ENCODE results near the gene RPL28.

The RPL28 gene

DNA sequence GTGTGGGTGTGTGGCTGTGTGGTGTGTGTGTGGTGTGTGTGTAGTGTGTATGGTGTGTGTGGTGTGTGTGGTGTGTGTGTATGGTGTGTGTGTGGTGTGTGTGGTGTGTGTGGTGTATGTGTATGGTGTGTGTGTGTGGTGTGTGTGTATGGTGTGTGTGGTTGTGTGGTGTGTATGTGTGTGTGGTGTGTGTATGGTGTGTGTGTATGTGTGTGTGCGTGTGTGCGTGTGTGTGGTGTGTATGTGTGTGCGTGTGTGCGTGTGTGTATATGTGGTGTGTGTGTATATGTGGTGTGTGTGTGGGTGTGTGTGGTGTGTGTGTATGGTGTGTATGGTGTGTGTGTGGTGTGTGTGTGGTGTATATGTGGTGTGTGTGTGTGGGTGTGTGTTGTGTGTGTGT, 49.3 kb downstream of the RPL28 start:
- Histone ChIP-seq H3K4me1 (ENCODE audit: control insufficient read depth, insufficient read depth, low read length) (no peaks in the 10 kb centered on the region; the same call in 1 of the 2 replicates), H3K4me3 (ENCODE audit: low read depth, low read length) (no peak overlapping the region), H3K9me3 (ENCODE audit: control insufficient read depth, insufficient read depth, low read depth, low read length) (no peaks in the 10 kb centered on the region), H3K36me3 (ENCODE audit: control insufficient read depth in 2 of 2, insufficient read depth in 1 of 2, low read length in 2 of 2) (no peaks in the 10 kb centered on the region), H3K27ac (ENCODE audit: extremely low read depth, low read depth, low read length) (no peak overlapping the region)
- ChIA-PET CTCF (no interaction called here), POLR2A (interaction anchor here (0.7 kb wide), 1 partner anchor 28 kb away, joined by 3 read pairs; the partner anchor contains the start of gene UBE2S)
- TF ChIP-seq ZNF311 (tag by site-specific recombination; IDR thresholded peaks at IDR 0.05; ENCODE audit: borderline replicate concordance) (0 out of 2 replicates have a peak, but pooled peaks have one; percentile 12), ZNF473 (tag by site-specific recombination; IDR thresholded peaks at IDR 0.05) (no peak), ZNF146 (tag by site-specific recombination; IDR thresholded peaks at IDR 0.05) (no peak), ZNF596 (tag by site-specific recombination; IDR thresholded peaks at IDR 0.05) (no peak), RBAK (tag by site-specific recombination; IDR thresholded peaks at IDR 0.05) (0 out of 2 replicates have a peak, but pooled peaks have one; percentile 11), ZNF654 (tag by site-specific recombination; IDR thresholded peaks at IDR 0.05; ENCODE audit: low read depth) (no peak), ZNF529 (tag by site-specific recombination; IDR thresholded peaks at IDR 0.05; ENCODE audit: insufficient replicate concordance) (no peak), ZNF785 (tag by site-specific recombination; IDR thresholded peaks at IDR 0.05) (0 out of 2 replicates have a peak, but pooled peaks have one; percentile 15), ZNF623 (tag by site-specific recombination; IDR thresholded peaks at IDR 0.05) (no peak), ZNF777 (tag by site-specific recombination; IDR thresholded peaks at IDR 0.05; ENCODE audit: borderline replicate concordance) (no peak), ZFHX2 (tag by site-specific recombination; conservative IDR thresholded peaks at IDR 0.05) (peak; percentile 43), OVOL3 (tag by site-specific recombination; IDR thresholded peaks at IDR 0.05) (no peak), ZNF707 (tag by site-specific recombination; IDR thresholded peaks at IDR 0.05) (no peak), ZNF629 (tag by site-specific recombination; IDR thresholded peaks at IDR 0.05) (no peak), HOXC10 (CRISPR knock-in tag; IDR thresholded peaks at IDR 0.05) (no peak), ZNF221 (tag by site-specific recombination; IDR thresholded peaks at IDR 0.05; ENCODE audit: borderline replicate concordance) (no peak), ZNF37A (tag by site-specific recombination; IDR thresholded peaks at IDR 0.05) (no peak), ZNF561 (tag by site-specific recombination; IDR thresholded peaks at IDR 0.05; ENCODE audit: borderline replicate concordance) (no peak), PRDM10 (tag by site-specific recombination; IDR thresholded peaks at IDR 0.05) (no peak), ZNF488 (tag by site-specific recombination; IDR thresholded peaks at IDR 0.05) (no peak), ZNF513 (tag by site-specific recombination; IDR thresholded peaks at IDR 0.05) (no peak), WT1 (tag by site-specific recombination; IDR thresholded peaks at IDR 0.05) (no peak), YY1 (tag by site-specific recombination; IDR thresholded peaks at IDR 0.05) (no peak), ZNF292 (tag by site-specific recombination; IDR thresholded peaks at IDR 0.05; ENCODE audit: borderline replicate concordance, low read depth) (no peak), ZBTB17 (tag by site-specific recombination; IDR thresholded peaks at IDR 0.05) (no peak), ZBTB20 (tag by site-specific recombination; IDR thresholded peaks at IDR 0.05) (no peak), ZNF157 (tag by site-specific recombination; IDR thresholded peaks at IDR 0.05) (no peak), ZNF239 (tag by site-specific recombination; IDR thresholded peaks at IDR 0.05) (no peak), TCF7L2 (IDR thresholded peaks at IDR 0.05; ENCODE audit: borderline replicate concordance, low read depth, low read length) (no peak)
- TF ChIP-seq, protein P1, sequence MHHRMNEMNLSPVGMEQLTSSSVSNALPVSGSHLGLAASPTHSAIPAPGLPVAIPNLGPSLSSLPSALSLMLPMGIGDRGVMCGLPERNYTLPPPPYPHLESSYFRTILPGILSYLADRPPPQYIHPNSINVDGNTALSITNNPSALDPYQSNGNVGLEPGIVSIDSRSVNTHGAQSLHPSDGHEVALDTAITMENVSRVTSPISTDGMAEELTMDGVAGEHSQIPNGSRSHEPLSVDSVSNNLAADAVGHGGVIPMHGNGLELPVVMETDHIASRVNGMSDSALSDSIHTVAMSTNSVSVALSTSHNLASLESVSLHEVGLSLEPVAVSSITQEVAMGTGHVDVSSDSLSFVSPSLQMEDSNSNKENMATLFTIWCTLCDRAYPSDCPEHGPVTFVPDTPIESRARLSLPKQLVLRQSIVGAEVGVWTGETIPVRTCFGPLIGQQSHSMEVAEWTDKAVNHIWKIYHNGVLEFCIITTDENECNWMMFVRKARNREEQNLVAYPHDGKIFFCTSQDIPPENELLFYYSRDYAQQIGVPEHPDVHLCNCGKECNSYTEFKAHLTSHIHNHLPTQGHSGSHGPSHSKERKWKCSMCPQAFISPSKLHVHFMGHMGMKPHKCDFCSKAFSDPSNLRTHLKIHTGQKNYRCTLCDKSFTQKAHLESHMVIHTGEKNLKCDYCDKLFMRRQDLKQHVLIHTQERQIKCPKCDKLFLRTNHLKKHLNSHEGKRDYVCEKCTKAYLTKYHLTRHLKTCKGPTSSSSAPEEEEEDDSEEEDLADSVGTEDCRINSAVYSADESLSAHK (tag by site-specific recombination; IDR thresholded peaks at IDR 0.05), result no peak
- TF ChIP-seq, protein P2, sequence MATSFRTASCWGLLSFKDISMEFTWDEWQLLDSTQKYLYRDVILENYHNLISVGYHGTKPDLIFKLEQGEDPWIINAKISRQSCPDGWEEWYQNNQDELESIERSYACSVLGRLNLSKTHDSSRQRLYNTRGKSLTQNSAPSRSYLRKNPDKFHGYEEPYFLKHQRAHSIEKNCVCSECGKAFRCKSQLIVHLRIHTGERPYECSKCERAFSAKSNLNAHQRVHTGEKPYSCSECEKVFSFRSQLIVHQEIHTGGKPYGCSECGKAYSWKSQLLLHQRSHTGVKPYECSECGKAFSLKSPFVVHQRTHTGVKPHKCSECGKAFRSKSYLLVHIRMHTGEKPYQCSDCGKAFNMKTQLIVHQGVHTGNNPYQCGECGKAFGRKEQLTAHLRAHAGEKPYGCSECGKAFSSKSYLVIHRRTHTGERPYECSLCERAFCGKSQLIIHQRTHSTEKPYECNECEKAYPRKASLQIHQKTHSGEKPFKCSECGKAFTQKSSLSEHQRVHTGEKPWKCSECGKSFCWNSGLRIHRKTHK (tag by site-specific recombination; IDR thresholded peaks at IDR 0.05), result no peak
